Activated naive CD4-positive, alpha-beta T cell treated with anti-CD3 and anti-CD28 coated beads, Interleukin-2, amount 10 ng/mL, durations not matched to agents 5 hours and 36 hours (primary cell): ENCODE data around the gene NSMF. TPM values are rescaled to one million over a fixed set of nuclear protein-coding genes. Genes with fewer than 3 reads are reported as not detected.

ENCODE experiments used
- microRNA-seq: library from miRNA; unstranded; fragments of <30 nt; microRNA quantifications from one replicate; pipeline ENCODE4 v1.2.0, GENCODE V29; 2022; ENCODE audit warnings: borderline microRNAs expressed, borderline replicate concordance
- total RNA-seq, 2 experiments: library from RNA; stranded (reverse); gene quantifications; one replicate each; pipeline ENCODE4 v1.2.3, GENCODE V29; 2021

The NSMF gene
- total RNA-seq, result 10 to 100 TPM; 55.7 to 62.2 TPM

GRCh38 chr9:137459152-137459600 is at the start of gene NSMF:
NSMF (minus strand) TSS chr9:137459334; CDS start chr9:137459102, 232 bp downstream.

GRCh38 chr9:137441289-137441934 is 17.7 kb downstream of the NSMF start, which contains the start of gene ENTPD8:
ENTPD8 (minus strand) TSS chr9:137441357; CDS start chr9:137438285, 3,072 bp downstream.

GRCh38 chr9:137422604-137423513 is 36.3 kb downstream of the NSMF start, which contains the start of the genes EXD3 and NOXA1:
EXD3 (minus strand) TSS chr9:137423162; CDS start chr9:137395357, 27,805 bp downstream.
NOXA1 (plus strand) TSS chr9:137423393; CDS start chr9:137423530, 137 bp downstream.

Small RNA genes within 50 kb of the gene (microRNA-seq; reads per million reads assigned to microRNA genes)
- 0.83 reads per million for gene MIR7114

Other genes starting within 250 kb of the NSMF start
- 1 to 10 TPM; 5.0 TPM for gene RNF208, start 237.1 kb downstream of the NSMF start, total RNA-seq
- gene CYSRT1, start 234.2 kb downstream of the NSMF start, total RNA-seq, result under 1 TPM; 0.36 to 0.40 TPM
- gene RNF224, start 231.8 kb downstream of the NSMF start, total RNA-seq, result not detected
- gene SLC34A3, start 228.4 kb downstream of the NSMF start, total RNA-seq, result not detected
- 100 to 1,000 TPM; 242 to 246 TPM for gene TUBB4B, start 218.0 kb downstream of the NSMF start, total RNA-seq
- gene STPG3, start 208.0 kb downstream of the NSMF start, total RNA-seq, result not detected
- 10 to 100 TPM; 52.9 to 54.9 TPM for gene NELFB, start 204.0 kb downstream of the NSMF start, total RNA-seq
- 1 to 10 TPM; 8.6 to 8.8 TPM for gene TOR4A, start 181.6 kb downstream of the NSMF start, total RNA-seq
- 1 to 10 TPM in 1 of 2 experiments, under 1 TPM in 1; 0.86 to 1.1 TPM for gene NRARP, start 157.1 kb downstream of the NSMF start, total RNA-seq
- 10 to 100 TPM; 20.4 to 21.4 TPM for gene EXD3, start 36.2 kb downstream of the NSMF start, total RNA-seq
- 1 to 10 TPM; 1.0 to 1.2 TPM for gene NOXA1, start 35.9 kb downstream of the NSMF start, total RNA-seq
- gene ENTPD8, start 18.0 kb downstream of the NSMF start, total RNA-seq, result not detected
- gene PNPLA7, start 91.1 kb upstream of the NSMF start, total RNA-seq, result 1 to 10 TPM; 7.0 to 7.9 TPM
- gene MRPL41, start 92.5 kb upstream of the NSMF start, total RNA-seq, result 10 to 100 TPM; 51.9 to 52.8 TPM
- 10 to 100 TPM; 34.6 to 37.1 TPM for gene DPH7, start 119.6 kb upstream of the NSMF start, total RNA-seq
- gene ZMYND19, start 131.2 kb upstream of the NSMF start, total RNA-seq, result 10 to 100 TPM; 26.1 to 26.8 TPM
- gene ARRDC1, start 146.4 kb upstream of the NSMF start, total RNA-seq, result 10 to 100 TPM; 60.1 to 65.0 TPM
- 100 to 1,000 TPM in 1 of 2 experiments, 10 to 100 TPM in 1; 97.7 to 103 TPM for gene EHMT1, start 159.7 kb upstream of the NSMF start, total RNA-seq